GM12874 (cell line): ENCODE results near the gene TMEM91.

Source experiments
- TF ChIP-seq, protein P1 (sequence below): IDR thresholded peaks from 2 replicates; pipeline ENCODE4 v1.5.1; 2011; ENCODE audit warnings: low read depth, mild to moderate bottlenecking, control low read depth, low read length, moderate library complexity; ENCODE audit not compliant: insufficient read depth

Gene TMEM91

GRCh38 chr19:41376241-41376997 is at the start of gene TMEM91:
TMEM91 (plus strand) TSS chr19:41376533; CDS start chr19:41378310, 1,777 bp downstream.
- TF ChIP-seq, protein P1, sequence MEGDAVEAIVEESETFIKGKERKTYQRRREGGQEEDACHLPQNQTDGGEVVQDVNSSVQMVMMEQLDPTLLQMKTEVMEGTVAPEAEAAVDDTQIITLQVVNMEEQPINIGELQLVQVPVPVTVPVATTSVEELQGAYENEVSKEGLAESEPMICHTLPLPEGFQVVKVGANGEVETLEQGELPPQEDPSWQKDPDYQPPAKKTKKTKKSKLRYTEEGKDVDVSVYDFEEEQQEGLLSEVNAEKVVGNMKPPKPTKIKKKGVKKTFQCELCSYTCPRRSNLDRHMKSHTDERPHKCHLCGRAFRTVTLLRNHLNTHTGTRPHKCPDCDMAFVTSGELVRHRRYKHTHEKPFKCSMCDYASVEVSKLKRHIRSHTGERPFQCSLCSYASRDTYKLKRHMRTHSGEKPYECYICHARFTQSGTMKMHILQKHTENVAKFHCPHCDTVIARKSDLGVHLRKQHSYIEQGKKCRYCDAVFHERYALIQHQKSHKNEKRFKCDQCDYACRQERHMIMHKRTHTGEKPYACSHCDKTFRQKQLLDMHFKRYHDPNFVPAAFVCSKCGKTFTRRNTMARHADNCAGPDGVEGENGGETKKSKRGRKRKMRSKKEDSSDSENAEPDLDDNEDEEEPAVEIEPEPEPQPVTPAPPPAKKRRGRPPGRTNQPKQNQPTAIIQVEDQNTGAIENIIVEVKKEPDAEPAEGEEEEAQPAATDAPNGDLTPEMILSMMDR, result no peak

DNA sequence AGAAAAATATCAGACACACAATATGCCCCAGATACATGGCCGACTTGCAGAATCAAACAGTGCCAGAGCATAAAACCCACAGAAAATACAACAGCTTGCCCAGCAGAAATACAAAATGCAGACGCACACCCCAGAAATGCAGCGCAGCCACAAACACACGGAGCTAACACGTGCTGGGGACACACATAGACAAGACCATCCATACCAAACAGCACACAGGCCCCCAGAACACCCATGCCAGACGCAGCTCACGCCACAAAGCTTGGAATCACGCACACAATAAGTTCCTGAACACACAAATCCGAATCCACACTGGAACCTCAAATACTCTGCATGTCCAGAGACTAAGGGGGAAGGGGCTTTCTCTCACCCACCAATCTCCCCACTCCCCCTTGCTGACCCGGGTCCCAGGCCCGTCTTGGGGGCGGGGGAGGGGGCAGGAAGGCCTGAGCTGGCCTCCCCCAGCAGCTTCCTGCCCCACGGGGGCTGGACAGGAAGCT is 49.2 kb upstream of the TMEM91 start:
- TF ChIP-seq, protein P1, result no peak

DNA sequence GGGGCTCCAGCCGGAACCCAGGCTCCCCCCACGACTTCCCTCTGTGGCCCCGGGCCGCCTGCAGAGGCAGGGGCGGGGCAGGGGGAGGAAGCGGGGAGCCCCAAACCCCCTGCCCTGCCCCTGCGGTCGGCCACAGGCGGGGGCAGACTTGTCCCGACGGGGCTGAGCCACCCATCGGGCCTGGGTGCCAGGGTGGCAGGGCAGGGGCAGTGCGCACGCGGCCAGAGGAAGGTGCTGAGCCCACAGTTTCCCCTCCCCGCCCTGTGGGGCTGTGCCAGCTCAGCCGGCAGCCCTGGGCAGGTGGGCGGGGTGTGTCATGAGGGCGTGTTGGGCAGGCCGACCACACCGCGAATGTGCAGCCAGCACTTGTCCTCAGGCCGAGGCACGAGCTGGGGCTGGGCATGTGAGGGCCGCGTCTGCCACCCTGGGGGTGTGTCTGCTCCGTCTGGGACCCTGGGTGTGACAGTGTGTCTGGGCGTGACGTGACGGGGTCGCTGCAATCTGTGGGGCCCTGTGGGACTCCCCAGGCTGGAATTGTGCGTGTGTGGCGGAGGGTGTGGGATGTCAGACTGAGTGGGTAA is 48.7 kb upstream of the TMEM91 start:
- TF ChIP-seq, protein P1, result no peak

- TF ChIP-seq, protein P1, result no peak
Measured at GRCh38 chr19:41328157-41328841, 48.0 kb upstream of the TMEM91 start.

GRCh38 chr19:41328842-41329225 is 47.5 kb upstream of the TMEM91 start:
- TF ChIP-seq, protein P1, result no peak

GRCh38 chr19:41330481-41330880 is 45.9 kb upstream of the TMEM91 start:
- TF ChIP-seq, protein P1, result no peak

- TF ChIP-seq, protein P1, result no peak
Measured at GRCh38 chr19:41330946-41331678, 45.2 kb upstream of the TMEM91 start.
